Esophagus (tissue), 2 donors: ENCODE results near the gene SPTSSB. TPM values are rescaled to one million over a fixed set of nuclear protein-coding genes. Genes with fewer than 3 reads are reported as not detected.

Experiments
- H3K27ac ChIP-seq, 2 donors: one replicate each; pipeline ENCODE4 v1.5.1; 2013; ENCODE audit warnings: low read depth in 2 of 2, mild to moderate bottlenecking in 2 of 2, inconsistent platforms in 1 of 2, low read length in 1 of 2, moderate library complexity in 1 of 2
- H3K27me3 ChIP-seq, 2 donors: one replicate each; pipeline ENCODE4 v1.6.1; 2013; ENCODE audit warnings: low read length in 2 of 2, control low read depth in 1 of 2, mild to moderate bottlenecking in 1 of 2; ENCODE audit not compliant: insufficient read depth in 2 of 2, control insufficient read depth in 1 of 2
- H3K36me3 ChIP-seq, 2 donors: one replicate each; pipeline ENCODE4 v1.6.1; 2013; ENCODE audit warnings: low read length in 1 of 2; ENCODE audit not compliant: control insufficient read depth in 2 of 2, insufficient read depth in 2 of 2
- H3K4me1 ChIP-seq, 2 donors: one replicate each; pipeline ENCODE4 v1.6.1; 2013; ENCODE audit warnings: low read length in 1 of 2; ENCODE audit not compliant: control insufficient read depth in 2 of 2, insufficient read depth in 2 of 2
- H3K4me3 ChIP-seq, 2 donors: one replicate each; pipeline ENCODE4 v1.5.1; 2013; ENCODE audit warnings: low read length in 2 of 2, mild to moderate bottlenecking in 2 of 2, low read depth in 1 of 2, moderate library complexity in 1 of 2
- H3K9me3 ChIP-seq, 2 donors: one replicate each; pipeline ENCODE4 v1.6.1; 2013; ENCODE audit warnings: mild to moderate bottlenecking in 2 of 2, low read depth in 1 of 2, low read length in 1 of 2, moderate library complexity in 1 of 2; ENCODE audit not compliant: control insufficient read depth in 2 of 2, insufficient read depth in 1 of 2
- WGBS, 2 donors: extraction: QIAGEN DNeasy Blood & Tissue Kit; methylation state at CpG; one replicate each; pipeline ENCODE4 v1.1.7; 2013; 5-methylcytosine and 5-hydroxymethylcytosine counted together
- polyA plus RNA-seq, 2 donors: library from polyadenylated mRNA; stranded (reverse); fragments of 200-250 nt; gene quantifications; one replicate each; pipeline ENCODE4 v1.2.3, GENCODE V29; 2013
- donor health status: healthy with polysubstance abuse.
- donor health status: Bipolar disorder and iron deficiency.

The SPTSSB gene
- polyA plus RNA-seq, 2 donors: 6.8 to 15.2 TPM

DNA sequence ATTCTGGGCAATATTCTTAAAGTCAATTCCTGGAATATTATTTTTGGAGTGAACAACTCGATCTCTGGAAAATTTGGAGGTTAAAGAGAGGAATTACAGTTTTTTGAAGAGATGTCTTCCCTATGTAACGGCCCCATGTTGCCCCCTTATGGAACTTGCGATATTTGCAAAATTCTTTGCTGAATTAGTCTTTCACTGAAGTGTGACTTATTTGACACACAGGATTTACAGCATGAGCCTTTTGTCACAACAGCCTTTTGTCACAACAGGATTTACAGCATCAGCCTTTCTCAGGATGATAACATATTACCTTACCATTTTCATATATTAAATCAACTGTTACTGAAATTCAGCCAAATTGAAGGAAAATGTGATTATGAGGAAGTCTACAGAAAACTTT lies 37.8 kb upstream of the SPTSSB start:
- H3K4me3 ChIP-seq: no peak overlapping the region
- no peaks in the 10 kb centered on the region for H3K27me3 ChIP-seq
- no peaks in the 10 kb centered on the region for H3K4me1 ChIP-seq
- H3K9me3 ChIP-seq: no peaks in the 10 kb centered on the region
- H3K36me3 ChIP-seq: no peaks in the 10 kb centered on the region
- H3K27ac ChIP-seq: no peak overlapping the region
- WGBS, 2 donors: 10 to 12% methylated on average over 3 of the region's 3 CpGs

DNA sequence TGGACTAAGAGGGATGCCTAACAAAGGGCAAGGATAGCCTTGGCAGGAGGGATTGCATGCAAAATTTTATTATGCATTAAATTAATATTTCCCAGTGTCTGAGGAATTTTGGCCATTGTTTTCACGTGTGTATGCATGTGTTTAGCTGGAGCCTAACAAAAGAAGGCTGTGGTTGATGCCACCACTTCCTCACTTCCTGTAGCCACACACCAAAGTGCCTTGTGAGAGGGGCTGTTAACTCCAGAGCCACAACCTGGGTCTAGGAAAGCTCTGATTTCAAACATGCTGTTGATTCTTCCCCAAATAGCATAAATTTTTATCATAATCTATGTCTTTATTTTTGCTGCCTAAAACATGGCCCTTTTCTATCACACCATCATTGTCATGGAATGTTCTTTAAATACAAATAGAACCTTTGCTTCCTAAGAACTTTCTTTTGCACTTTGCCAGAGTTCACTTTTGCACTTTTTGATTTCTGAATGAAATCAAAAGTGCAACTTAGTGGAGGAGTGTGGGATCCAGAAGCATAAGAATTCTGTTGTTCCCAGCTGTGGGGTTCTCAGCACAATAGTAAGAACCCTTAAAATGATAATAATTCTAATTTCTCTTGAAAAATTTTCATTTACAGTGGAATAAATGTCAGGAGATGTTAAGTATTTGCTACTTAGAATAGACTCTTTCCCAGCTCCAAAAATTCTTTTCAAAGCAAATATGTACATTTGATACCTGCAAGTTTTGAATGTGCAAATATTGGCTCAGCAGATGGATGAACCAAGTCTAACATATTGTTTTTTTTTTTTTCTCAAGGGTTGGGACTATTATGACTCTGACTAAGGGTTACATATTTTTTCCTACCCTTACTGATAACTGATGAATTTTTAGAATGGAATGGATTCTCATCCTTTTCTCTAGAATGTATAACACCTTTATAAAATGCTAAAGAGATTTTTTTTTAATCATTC lies 35.6 kb upstream of the SPTSSB start:
- H3K36me3 ChIP-seq: no peaks in the 10 kb centered on the region
- H3K27ac ChIP-seq: no peak overlapping the region
- no peaks in the 10 kb centered on the region for H3K4me1 ChIP-seq
- 28 to 30% methylated on average over 1 of the region's 1 CpG for WGBS, 2 donors
- no peaks in the 10 kb centered on the region for H3K27me3 ChIP-seq
- no peaks in the 10 kb centered on the region for H3K9me3 ChIP-seq
- H3K4me3 ChIP-seq: no peak overlapping the region

DNA sequence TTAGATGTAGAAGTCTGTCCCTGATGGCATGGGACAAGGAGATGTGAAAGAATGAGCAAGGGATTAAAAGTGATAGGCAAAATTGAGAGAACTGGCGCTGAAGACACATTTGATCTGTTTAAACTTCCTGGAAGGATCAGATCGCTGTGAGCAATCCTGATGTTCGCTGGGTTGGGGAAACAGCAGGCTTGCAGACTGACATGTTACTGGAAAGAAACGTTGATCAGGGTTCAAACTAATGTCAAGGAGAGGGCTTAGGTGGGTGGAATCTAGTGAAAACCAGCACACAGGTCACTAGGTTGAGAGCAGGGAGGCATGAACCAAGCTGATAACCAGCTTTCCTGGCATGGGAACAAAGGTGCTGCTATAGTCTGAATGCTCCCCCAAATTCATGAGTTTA lies 34.5 kb upstream of the SPTSSB start:
- no peaks in the 10 kb centered on the region for H3K36me3 ChIP-seq
- WGBS, 2 donors: 83 to 84% methylated on average over 4 of the region's 4 CpGs
- H3K4me1 ChIP-seq: no peaks in the 10 kb centered on the region
- H3K27ac ChIP-seq: no peak overlapping the region
- no peaks in the 10 kb centered on the region for H3K27me3 ChIP-seq
- H3K4me3 ChIP-seq: no peak overlapping the region
- no peaks in the 10 kb centered on the region for H3K9me3 ChIP-seq

DNA sequence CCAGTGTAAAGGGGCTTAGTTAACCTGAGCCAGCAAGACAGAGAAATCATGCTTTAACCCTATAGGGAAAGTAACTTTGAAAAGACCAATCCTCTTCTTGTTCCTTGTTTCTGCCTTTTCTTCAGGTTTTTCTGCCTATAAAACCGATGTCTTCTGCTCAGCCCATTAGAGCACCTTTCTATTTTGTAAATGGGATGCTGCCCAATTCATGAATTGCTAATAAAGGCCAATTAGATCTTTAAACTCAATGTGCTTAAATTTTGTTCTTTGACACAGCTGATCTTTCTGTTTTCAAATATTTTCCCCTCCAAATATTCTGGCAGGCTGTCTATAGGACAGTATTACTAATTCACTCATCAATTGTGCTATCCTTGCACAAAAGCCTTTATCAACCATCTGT lies 33.8 kb upstream of the SPTSSB start:
- WGBS, 2 donors: 46 to 96% methylated on average over 1 of the region's 1 CpG
- no peaks in the 10 kb centered on the region for H3K9me3 ChIP-seq
- H3K36me3 ChIP-seq: no peaks in the 10 kb centered on the region
- H3K27me3 ChIP-seq: no peaks in the 10 kb centered on the region
- no peaks in the 10 kb centered on the region for H3K4me1 ChIP-seq
- H3K4me3 ChIP-seq: no peak overlapping the region
- H3K27ac ChIP-seq: no peak overlapping the region

DNA sequence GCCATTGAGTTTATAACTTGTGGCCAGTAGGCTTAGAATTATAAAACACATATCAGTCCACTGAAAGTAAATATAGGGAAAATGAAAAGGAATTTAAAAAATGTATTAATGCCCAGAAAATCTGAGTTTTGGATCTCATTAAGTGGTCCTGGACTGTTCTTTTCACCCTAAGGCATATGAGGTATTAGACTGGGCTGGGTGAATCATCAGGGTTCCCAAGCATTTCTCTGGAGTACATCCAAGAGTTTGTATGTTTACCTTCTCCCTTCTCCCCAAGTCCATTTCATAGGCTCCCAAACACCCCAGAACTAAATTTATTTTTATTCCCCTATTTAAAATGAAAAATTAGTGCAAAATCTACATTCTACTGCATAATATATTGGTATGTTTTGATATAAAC lies 31.9 kb upstream of the SPTSSB start:
- Histone ChIP-seq H3K27ac (no peak overlapping the region), H3K9me3 (no peaks in the 10 kb centered on the region), H3K4me1 (no peaks in the 10 kb centered on the region), H3K27me3 (no peaks in the 10 kb centered on the region), H3K4me3 (no peak overlapping the region), H3K36me3 (no peaks in the 10 kb centered on the region)

DNA sequence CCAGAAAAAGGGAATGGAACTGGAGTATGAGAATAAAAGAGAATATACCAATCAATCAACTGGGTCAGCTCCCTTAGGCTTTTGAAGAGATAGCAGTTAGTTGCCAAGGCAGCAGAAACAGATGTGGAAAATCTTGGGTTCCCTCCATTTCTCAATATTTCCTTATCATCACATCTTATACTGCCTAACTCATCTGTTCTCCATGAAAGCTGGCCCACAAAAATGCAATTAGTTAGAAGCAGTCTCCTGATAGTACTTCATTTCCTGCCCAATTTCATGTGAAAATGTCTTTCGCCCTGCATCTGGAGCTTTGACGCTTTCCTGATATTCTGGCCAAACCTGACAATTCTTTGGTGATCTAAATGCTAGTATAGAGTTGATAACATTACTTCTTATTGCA lies 30.1 kb upstream of the SPTSSB start:
- H3K27ac ChIP-seq: no peak overlapping the region
- H3K27me3 ChIP-seq: no peaks in the 10 kb centered on the region
- 82 to 86% methylated on average over 2 of the region's 2 CpGs for WGBS, 2 donors
- H3K9me3 ChIP-seq: no peaks in the 10 kb centered on the region
- no peaks in the 10 kb centered on the region for H3K36me3 ChIP-seq
- H3K4me1 ChIP-seq: no peaks in the 10 kb centered on the region
- no peak overlapping the region for H3K4me3 ChIP-seq

DNA sequence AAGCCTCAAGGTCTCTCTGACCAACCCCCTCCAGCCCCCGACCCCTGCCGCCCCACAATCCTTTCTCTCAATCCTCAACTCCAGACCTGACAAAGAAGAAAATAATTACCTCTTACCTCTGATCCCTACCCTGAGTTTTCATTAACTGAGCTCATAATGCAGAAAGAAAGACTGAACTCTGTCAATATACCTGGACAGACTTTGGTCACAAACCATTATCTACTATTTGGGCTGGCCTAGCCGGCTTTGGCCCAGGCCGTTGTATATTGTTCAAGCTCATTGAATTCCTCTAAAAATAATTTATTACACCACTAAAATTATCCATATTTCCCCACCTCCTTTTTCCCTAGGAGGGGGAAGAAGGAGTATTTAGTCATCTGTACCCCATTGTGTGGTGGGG lies 29.3 kb upstream of the SPTSSB start:
- Histone ChIP-seq H3K4me1 (no peaks in the 10 kb centered on the region), H3K4me3 (no peak overlapping the region), H3K36me3 (no peaks in the 10 kb centered on the region), H3K9me3 (no peaks in the 10 kb centered on the region), H3K27me3 (no peaks in the 10 kb centered on the region), H3K27ac (no peak overlapping the region)
- WGBS, 2 donors: 61 to 66% methylated on average over 4 of the region's 4 CpGs

DNA sequence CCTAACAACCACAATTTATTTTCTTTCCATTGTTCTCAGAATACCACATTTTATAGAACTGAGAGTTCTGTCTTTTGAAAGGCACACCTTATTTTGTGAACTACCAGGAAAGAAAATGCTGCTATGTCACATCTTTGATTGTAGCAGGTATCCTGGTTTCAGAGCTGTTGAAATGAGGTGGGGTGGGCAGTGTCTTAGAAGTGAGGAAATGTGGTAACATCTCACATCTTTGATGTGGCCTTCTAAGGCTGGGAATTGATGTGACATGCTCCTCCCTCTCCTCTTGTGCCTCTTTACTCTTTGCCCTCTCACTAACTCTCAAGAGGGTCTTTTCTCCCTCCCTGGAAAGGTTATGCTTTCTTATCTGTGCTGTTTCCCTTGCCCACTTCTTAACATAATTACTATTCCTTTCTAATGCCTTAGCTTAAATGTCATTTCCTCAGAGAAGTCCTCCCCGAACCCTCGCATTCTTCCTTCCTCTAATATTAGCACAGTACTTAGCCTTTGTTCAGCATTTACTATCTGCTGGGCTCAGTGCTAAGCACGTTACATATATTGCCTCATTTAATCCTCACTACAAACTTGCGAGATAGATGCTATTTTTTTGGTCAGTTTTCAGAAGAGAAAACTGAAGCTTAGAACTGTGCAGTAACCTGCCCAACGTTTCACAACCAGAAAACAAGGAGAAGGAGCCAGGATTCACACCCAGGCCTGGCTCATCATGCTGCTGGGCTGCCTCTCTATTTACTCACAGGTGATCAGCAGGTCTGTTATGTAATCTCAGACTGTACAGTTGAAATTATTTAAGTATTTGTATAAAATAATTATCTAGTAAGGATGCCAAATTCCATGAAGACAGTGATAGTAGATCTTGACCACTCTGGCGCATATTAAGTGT lies 24.0 kb upstream of the SPTSSB start:
- H3K36me3 ChIP-seq: no peaks in the 10 kb centered on the region
- no peaks in the 10 kb centered on the region for H3K27me3 ChIP-seq
- H3K4me3 ChIP-seq: no peak overlapping the region
- H3K27ac ChIP-seq: no peak overlapping the region
- no peaks in the 10 kb centered on the region for H3K4me1 ChIP-seq
- 60 to 63% methylated on average over 6 of the region's 6 CpGs for WGBS, 2 donors
- no peaks in the 10 kb centered on the region for H3K9me3 ChIP-seq

DNA sequence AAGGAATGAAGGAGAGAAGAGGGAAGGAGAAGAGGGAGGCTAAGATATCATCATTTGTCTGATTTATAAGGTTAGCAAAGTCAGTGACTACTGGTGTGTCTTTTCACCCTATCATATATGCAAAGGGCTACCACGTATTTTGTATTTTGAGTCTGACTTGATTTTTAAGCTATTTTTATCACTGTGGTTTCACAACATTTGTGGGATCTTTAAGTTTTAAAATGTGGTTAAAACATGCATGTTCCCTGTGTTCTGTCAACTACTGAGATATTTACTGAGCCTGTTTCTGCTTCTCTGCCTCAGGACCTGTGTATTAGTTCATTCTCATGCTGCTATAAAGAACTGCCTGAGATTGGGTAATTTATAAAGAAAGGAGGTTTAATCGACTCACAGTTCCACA lies 22.5 kb upstream of the SPTSSB start:
- H3K4me3 ChIP-seq: no peak overlapping the region
- no peaks in the 10 kb centered on the region for H3K27me3 ChIP-seq
- no peaks in the 10 kb centered on the region for H3K4me1 ChIP-seq
- no peak overlapping the region for H3K27ac ChIP-seq
- WGBS, 2 donors: 69 to 78% methylated on average over 2 of the region's 2 CpGs
- H3K9me3 ChIP-seq: no peaks in the 10 kb centered on the region
- H3K36me3 ChIP-seq: no peaks in the 10 kb centered on the region
